ENCODE results near the gene HOXA9. TPM values are rescaled to one million over a fixed set of nuclear protein-coding genes. Genes with fewer than 3 reads are reported as not detected.

The HOXA9 gene
- total and polyA plus RNA-seq, 4 donors, result 0.02 to 0.70 TPM; not detected in 2

- TF ChIP-seq ZBTB33 (IDR thresholded peaks at IDR 0.05), result no peak
- no peak for TF ChIP-seq JUND (IDR thresholded peaks at IDR 0.05)
- no peak for TF ChIP-seq YY1 (IDR thresholded peaks at IDR 0.05)
- TF ChIP-seq FOXA1 (IDR thresholded peaks at IDR 0.05), result no peak
- no peak for TF ChIP-seq MAX (IDR thresholded peaks at IDR 0.05)
- TF ChIP-seq GABPA (IDR thresholded peaks at IDR 0.05 in 1 of 2, conservative IDR thresholded peaks at IDR 0.05 in 1 of 2), result no peak
These were observed 48.1 kb downstream of the HOXA9 start (continued) for GRCh38 chr7:27116962-27117886.

- no peaks in the 10 kb centered on the region for H3K9me3 ChIP-seq (ENCODE audit: control insufficient read depth in 4 of 4, low read length in 3 of 4)
- H3K27me3 ChIP-seq (ENCODE audit: control insufficient read depth in 4 of 4, insufficient read depth in 4 of 4, low read length in 3 of 4), result peaks cover 0 to 22% (median 6%) of the 10 kb centered on the region in 4 donors
- H3K27ac ChIP-seq (ENCODE audit: low read depth in 1 of 2, low read length in 2 of 2), result peak overlapping the region in 1 of 2 donors; percentile 50
- peak overlapping the region in 1 of 2 donors; percentile 22 for H3K9ac ChIP-seq (ENCODE audit: low read depth in 1 of 2, low read length in 2 of 2)
- WGBS, result 26% methylated on average over 20 of the region's 20 CpGs
- H3K36me3 ChIP-seq (ENCODE audit: control insufficient read depth in 4 of 4, insufficient read depth in 3 of 4, low read depth in 1 of 4, low read length in 3 of 4), result no peaks in the 10 kb centered on the region
- peaks cover 0 to 2% (median 0%) of the 10 kb centered on the region in 4 donors for H3K4me1 ChIP-seq (ENCODE audit: control insufficient read depth in 4 of 4, insufficient read depth in 4 of 4, low read length in 3 of 4)
- TF ChIP-seq ZBTB33 (IDR thresholded peaks at IDR 0.05) (no peak), YY1 (IDR thresholded peaks at IDR 0.05) (no peak), SP1 (IDR thresholded peaks at IDR 0.05) (no peak), EGR1 (IDR thresholded peaks at IDR 0.05; ENCODE audit: low read depth in 2 of 2) (no peak), HNF4A (conservative IDR thresholded peaks at IDR 0.05) (no peak), RXRA (IDR thresholded peaks at IDR 0.05) (no peak), CTCF (IDR thresholded peaks at IDR 0.05; ENCODE audit: low read depth, low read length, missing input control) (no peak), RAD21 (IDR thresholded peaks at IDR 0.05) (no peak), FOXA2 (IDR thresholded peaks at IDR 0.05) (no peak), HNF4G (IDR thresholded peaks at IDR 0.05) (no peak)
- no peak for DNase-seq (ENCODE audit: low spot score)
- peak overlapping the region in 1 of 3 donors; percentile 42 for H3K4me3 ChIP-seq (ENCODE audit: low read depth in 1 of 3, low read length in 3 of 3)
These were observed 49.0 kb downstream of the HOXA9 start for GRCh38 chr7:27116031-27116961.
